ENCODE measurements around the gene AJAP1.

- TF ChIP-seq, protein P1, sequence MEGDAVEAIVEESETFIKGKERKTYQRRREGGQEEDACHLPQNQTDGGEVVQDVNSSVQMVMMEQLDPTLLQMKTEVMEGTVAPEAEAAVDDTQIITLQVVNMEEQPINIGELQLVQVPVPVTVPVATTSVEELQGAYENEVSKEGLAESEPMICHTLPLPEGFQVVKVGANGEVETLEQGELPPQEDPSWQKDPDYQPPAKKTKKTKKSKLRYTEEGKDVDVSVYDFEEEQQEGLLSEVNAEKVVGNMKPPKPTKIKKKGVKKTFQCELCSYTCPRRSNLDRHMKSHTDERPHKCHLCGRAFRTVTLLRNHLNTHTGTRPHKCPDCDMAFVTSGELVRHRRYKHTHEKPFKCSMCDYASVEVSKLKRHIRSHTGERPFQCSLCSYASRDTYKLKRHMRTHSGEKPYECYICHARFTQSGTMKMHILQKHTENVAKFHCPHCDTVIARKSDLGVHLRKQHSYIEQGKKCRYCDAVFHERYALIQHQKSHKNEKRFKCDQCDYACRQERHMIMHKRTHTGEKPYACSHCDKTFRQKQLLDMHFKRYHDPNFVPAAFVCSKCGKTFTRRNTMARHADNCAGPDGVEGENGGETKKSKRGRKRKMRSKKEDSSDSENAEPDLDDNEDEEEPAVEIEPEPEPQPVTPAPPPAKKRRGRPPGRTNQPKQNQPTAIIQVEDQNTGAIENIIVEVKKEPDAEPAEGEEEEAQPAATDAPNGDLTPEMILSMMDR (IDR thresholded peaks at IDR 0.05; ENCODE audit: insufficient read depth, low read length), result no peak
- no peak for TF ChIP-seq SPI1 (IDR thresholded peaks at IDR 0.05; ENCODE audit: borderline replicate concordance, low read depth)
- TF ChIP-seq, protein P2, sequence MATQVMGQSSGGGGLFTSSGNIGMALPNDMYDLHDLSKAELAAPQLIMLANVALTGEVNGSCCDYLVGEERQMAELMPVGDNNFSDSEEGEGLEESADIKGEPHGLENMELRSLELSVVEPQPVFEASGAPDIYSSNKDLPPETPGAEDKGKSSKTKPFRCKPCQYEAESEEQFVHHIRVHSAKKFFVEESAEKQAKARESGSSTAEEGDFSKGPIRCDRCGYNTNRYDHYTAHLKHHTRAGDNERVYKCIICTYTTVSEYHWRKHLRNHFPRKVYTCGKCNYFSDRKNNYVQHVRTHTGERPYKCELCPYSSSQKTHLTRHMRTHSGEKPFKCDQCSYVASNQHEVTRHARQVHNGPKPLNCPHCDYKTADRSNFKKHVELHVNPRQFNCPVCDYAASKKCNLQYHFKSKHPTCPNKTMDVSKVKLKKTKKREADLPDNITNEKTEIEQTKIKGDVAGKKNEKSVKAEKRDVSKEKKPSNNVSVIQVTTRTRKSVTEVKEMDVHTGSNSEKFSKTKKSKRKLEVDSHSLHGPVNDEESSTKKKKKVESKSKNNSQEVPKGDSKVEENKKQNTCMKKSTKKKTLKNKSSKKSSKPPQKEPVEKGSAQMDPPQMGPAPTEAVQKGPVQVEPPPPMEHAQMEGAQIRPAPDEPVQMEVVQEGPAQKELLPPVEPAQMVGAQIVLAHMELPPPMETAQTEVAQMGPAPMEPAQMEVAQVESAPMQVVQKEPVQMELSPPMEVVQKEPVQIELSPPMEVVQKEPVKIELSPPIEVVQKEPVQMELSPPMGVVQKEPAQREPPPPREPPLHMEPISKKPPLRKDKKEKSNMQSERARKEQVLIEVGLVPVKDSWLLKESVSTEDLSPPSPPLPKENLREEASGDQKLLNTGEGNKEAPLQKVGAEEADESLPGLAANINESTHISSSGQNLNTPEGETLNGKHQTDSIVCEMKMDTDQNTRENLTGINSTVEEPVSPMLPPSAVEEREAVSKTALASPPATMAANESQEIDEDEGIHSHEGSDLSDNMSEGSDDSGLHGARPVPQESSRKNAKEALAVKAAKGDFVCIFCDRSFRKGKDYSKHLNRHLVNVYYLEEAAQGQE (IDR thresholded peaks at IDR 0.05; ENCODE audit: insufficient replicate concordance, low read depth), result no peak
These were observed 183.3 kb downstream of the AJAP1 start for GRCh38 chr1:4837752-4838151.
